Ovary (tissue), 3 donors: ENCODE data around the gene AHRR.
"Not testable (repeated sequence)": the region's sequence is repeated elsewhere in the genome, so short reads cannot be mapped to it uniquely, and the experiment has no call there.

Experiments
- EP300 ChIP-seq: sonication (generic); formaldehyde crosslinking; IDR thresholded peaks from one replicate; pipeline ENCODE4 v1.6.1; 2017; ENCODE audit warnings: antibody characterized with exemption
- POLR2A ChIP-seq: fragments of 450-650 bp; IDR thresholded peaks from one replicate; pipeline ENCODE4 v1.6.1; 2017; ENCODE audit warnings: antibody characterized with exemption, mild to moderate bottlenecking, moderate library complexity
- TF ChIP-seq, protein P1 (sequence below), 3 donors: fragments of 450-650 bp in 2 of 3; fragments of 200-600 bp in 1 of 3; IDR thresholded peaks; one replicate each; pipeline versions ENCODE4 v1.5.1 to v1.8.0; 2016 to 2022; ENCODE audit warnings: antibody characterized with exemption in 3 of 3, mild to moderate bottlenecking in 1 of 3
- donor health status: DM: no; HTN: no; CAD: no.

DNA sequence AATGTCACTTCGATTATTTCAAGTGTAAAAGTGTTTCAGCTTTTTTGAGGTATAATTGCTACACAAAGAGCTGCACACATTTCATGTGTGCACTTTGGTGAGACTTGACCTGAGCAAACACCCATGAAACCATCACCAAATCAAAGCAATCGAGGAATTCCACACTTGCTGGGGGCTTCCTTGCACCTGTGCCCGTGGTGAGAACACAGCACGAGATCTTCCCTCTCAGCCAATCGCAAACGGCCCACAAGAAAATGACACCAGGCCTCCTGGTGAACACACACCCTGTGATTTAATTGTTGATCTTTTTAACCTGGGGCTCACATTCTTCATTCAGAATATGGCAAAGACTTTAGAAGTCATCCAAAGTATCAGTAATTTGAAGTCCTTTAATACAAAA lies 24.1 kb upstream of the AHRR start:
- TF ChIP-seq EP300, POLR2A: not testable (repeated sequence)
- TF ChIP-seq, protein P1, sequence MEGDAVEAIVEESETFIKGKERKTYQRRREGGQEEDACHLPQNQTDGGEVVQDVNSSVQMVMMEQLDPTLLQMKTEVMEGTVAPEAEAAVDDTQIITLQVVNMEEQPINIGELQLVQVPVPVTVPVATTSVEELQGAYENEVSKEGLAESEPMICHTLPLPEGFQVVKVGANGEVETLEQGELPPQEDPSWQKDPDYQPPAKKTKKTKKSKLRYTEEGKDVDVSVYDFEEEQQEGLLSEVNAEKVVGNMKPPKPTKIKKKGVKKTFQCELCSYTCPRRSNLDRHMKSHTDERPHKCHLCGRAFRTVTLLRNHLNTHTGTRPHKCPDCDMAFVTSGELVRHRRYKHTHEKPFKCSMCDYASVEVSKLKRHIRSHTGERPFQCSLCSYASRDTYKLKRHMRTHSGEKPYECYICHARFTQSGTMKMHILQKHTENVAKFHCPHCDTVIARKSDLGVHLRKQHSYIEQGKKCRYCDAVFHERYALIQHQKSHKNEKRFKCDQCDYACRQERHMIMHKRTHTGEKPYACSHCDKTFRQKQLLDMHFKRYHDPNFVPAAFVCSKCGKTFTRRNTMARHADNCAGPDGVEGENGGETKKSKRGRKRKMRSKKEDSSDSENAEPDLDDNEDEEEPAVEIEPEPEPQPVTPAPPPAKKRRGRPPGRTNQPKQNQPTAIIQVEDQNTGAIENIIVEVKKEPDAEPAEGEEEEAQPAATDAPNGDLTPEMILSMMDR (IDR thresholded peaks at IDR 0.05): not testable (repeated sequence)
